Measurements from ENCODE around the gene NBAS. TPM values are rescaled to one million over a fixed set of nuclear protein-coding genes. Genes with fewer than 3 reads are reported as not detected.

The NBAS gene
- total RNA-seq, 4 donors from 2014 or later: 22.8 to 32.0 (median 23.7) TPM

DNA sequence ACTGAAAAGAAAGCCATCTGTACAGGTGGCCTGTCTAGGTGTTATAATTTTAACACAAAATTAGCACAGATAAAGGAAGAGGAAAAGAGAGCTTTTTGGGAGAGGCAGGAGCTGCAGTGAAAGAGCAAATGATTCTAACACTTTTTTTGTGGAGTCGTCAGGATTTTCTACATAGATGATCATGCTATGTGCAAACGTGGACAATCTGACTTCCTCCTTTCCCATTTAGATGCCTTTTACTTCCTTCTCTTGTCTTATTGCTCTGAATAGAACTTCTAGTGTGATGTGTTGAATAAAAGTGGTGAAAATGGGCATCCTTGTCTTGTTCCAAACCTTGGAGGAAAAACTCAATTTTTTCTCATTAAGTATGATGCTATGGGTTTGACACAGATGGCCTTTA is 334.5 kb downstream of the NBAS start:
- 73 to 84% methylated on average over 2 of the region's 2 CpGs for WGBS, 2 donors
- H3K27me3 ChIP-seq: no peaks in the 10 kb centered on the region
- H3K27ac ChIP-seq: no peak overlapping the region
- H3K9me3 ChIP-seq: no peaks in the 10 kb centered on the region
- H3K4me3 ChIP-seq: no peak overlapping the region
- intact Hi-C loops (cut with DNase I): no loop called here
- DNase-seq: no peak
- TF ChIP-seq POLR2A (IDR thresholded peaks at IDR 0.05): no peak
- TF ChIP-seq, protein P1, sequence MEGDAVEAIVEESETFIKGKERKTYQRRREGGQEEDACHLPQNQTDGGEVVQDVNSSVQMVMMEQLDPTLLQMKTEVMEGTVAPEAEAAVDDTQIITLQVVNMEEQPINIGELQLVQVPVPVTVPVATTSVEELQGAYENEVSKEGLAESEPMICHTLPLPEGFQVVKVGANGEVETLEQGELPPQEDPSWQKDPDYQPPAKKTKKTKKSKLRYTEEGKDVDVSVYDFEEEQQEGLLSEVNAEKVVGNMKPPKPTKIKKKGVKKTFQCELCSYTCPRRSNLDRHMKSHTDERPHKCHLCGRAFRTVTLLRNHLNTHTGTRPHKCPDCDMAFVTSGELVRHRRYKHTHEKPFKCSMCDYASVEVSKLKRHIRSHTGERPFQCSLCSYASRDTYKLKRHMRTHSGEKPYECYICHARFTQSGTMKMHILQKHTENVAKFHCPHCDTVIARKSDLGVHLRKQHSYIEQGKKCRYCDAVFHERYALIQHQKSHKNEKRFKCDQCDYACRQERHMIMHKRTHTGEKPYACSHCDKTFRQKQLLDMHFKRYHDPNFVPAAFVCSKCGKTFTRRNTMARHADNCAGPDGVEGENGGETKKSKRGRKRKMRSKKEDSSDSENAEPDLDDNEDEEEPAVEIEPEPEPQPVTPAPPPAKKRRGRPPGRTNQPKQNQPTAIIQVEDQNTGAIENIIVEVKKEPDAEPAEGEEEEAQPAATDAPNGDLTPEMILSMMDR (IDR thresholded peaks at IDR 0.05): no peak
- peaks cover 0 to 44% (median 0%) of the 10 kb centered on the region in 3 donors for H3K36me3 ChIP-seq
- no peaks in the 10 kb centered on the region for H3K4me1 ChIP-seq

DNA sequence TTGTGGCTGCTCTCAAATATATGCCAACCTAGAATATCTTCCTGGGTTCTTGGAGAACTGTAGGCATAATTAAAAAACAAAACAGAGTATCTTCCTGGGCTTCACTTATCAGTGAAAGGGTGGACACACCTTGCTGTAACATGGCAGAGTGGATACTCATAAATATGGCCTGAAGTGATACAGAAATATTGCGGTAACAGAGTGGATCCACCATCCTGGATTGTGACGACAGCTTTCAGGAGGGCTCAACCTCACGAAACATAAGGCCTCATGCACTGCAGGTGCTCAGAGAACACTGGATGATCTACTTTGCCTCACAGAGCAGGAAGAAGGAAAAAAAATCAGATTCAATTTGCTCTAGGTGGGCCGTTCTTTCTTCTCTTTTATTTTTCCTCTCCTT is 336.0 kb downstream of the NBAS start:
- H3K4me1 ChIP-seq: no peaks in the 10 kb centered on the region
- no peak overlapping the region for H3K4me3 ChIP-seq
- no peaks in the 10 kb centered on the region for H3K9me3 ChIP-seq
- H3K27ac ChIP-seq: no peak overlapping the region
- DNase-seq: no peak
- WGBS, 2 donors: 88 to 94% methylated on average over 4 of the region's 4 CpGs
- peaks cover 0 to 33% (median 0%) of the 10 kb centered on the region in 3 donors for H3K36me3 ChIP-seq
- intact Hi-C loops (cut with DNase I): no loop called here
- TF ChIP-seq, protein P1 (IDR thresholded peaks at IDR 0.05): no peak
- TF ChIP-seq POLR2A (IDR thresholded peaks at IDR 0.05): no peak
- no peaks in the 10 kb centered on the region for H3K27me3 ChIP-seq

DNA sequence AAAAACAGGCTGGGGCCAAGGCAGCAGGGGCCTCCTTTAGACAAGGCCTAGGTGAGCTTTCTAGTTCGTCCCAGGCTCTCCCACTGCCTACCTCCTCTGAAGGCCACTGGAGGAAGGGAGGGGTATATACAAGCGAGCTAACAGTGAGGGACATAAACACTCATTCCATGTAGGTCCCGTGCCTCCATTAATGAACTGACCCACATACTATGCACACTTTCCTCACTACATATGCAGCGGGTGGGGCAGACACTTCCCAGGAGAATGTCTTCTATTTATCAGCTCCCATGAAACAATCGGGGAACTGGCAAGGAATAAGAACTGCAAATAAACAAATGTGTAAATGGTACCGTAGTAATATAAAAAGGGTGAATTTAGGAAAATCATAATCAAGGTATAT is 336.5 kb downstream of the NBAS start:
- no peak for DNase-seq
- WGBS, 2 donors: 93 to 95% methylated on average over 6 of the region's 6 CpGs
- TF ChIP-seq POLR2A (IDR thresholded peaks at IDR 0.05): no peak
- TF ChIP-seq, protein P1 (IDR thresholded peaks at IDR 0.05): no peak
- no peaks in the 10 kb centered on the region for H3K4me1 ChIP-seq
- H3K27ac ChIP-seq: no peak overlapping the region
- intact Hi-C loops (cut with DNase I): no loop called here
- no peaks in the 10 kb centered on the region for H3K27me3 ChIP-seq
- no peaks in the 10 kb centered on the region for H3K9me3 ChIP-seq
- peaks cover 0 to 28% (median 0%) of the 10 kb centered on the region in 3 donors for H3K36me3 ChIP-seq
- H3K4me3 ChIP-seq: no peak overlapping the region

DNA sequence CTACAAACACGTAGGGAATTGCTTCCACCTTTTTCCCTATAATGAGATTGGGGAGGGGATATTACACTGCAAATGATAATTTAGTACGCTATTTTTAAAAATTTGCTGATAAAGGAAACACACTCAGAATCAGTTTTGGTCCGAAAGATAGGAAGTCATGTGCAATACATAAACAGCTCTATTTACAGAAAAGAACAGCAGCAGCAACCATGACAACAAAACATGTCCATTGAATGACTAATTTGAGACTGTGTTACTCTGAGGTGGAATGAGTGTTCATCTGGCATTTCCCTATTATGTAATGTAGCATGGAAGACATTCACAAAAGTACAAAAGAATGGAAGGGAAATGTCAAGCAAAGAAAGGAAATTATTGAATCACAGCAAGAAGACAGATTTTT is 337.2 kb downstream of the NBAS start:
- no peak for DNase-seq
- intact Hi-C loops (cut with DNase I): no loop called here
- Histone ChIP-seq H3K27ac (no peak overlapping the region), H3K9me3 (no peaks in the 10 kb centered on the region), H3K36me3 (peaks cover 0 to 27% (median 0%) of the 10 kb centered on the region in 3 donors), H3K27me3 (no peaks in the 10 kb centered on the region), H3K4me1 (no peaks in the 10 kb centered on the region), H3K4me3 (no peak overlapping the region)
- 63 to 69% methylated on average over 3 of the region's 3 CpGs for WGBS, 2 donors
- TF ChIP-seq, protein P1 (IDR thresholded peaks at IDR 0.05): no peak
- TF ChIP-seq POLR2A (IDR thresholded peaks at IDR 0.05): no peak

DNA sequence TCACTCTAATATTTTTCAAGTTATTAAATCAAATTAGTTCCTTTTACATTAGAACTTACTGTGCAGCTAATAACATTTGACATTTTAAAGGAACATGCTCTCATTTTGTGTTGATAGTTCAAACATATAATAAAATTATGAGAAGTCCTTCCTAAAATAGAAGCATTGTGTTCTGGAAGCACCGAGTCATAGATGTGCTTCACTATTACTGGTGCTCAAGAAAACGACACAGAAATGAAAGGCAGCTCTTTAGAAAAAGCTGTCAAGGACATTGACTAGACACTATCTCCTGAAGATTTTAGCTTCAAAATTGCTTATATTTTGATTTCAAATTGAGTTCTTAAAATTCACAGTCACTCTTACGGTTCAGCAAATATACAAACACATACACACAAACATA is 338.3 kb downstream of the NBAS start:
- peaks cover 0 to 29% (median 0%) of the 10 kb centered on the region in 3 donors for H3K36me3 ChIP-seq
- H3K27me3 ChIP-seq: no peaks in the 10 kb centered on the region
- H3K4me3 ChIP-seq: no peak overlapping the region
- no peak for TF ChIP-seq POLR2A (IDR thresholded peaks at IDR 0.05)
- TF ChIP-seq, protein P1 (IDR thresholded peaks at IDR 0.05): no peak
- intact Hi-C loops (cut with DNase I): no loop called here
- WGBS, 2 donors: 70 to 76% methylated on average over 3 of the region's 3 CpGs
- no peak for DNase-seq
- H3K9me3 ChIP-seq: no peaks in the 10 kb centered on the region
- no peaks in the 10 kb centered on the region for H3K4me1 ChIP-seq
- no peak overlapping the region for H3K27ac ChIP-seq

All from esophagus squamous epithelium (tissue), 5 donors.